Lower leg skin (tissue), 4 donors: ENCODE measurements around the gene OR2Y1. TPM values are rescaled to one million over a fixed set of nuclear protein-coding genes. Genes with fewer than 3 reads are reported as not detected.
"Not testable (repeated sequence)": the region's sequence is repeated elsewhere in the genome, so short reads cannot be mapped to it uniquely, and the experiment has no call there.

ENCODE experiments used
- DNase-seq, 2 donors: peaks; one replicate each; pipeline ENCODE4 v3.0.0-alpha.2; 2019; ENCODE audit warnings: low spot score in 2 of 2
- H3K4me3 ChIP-seq: fragments of 200-600 bp; sonication (generic); 2 replicates; pipeline ENCODE4 v1.5.1; 2017; ENCODE audit warnings: mild to moderate bottlenecking, low read depth; ENCODE audit not compliant: poor library complexity, severe bottlenecking
- CTCF ChIP-seq, 3 donors: fragments of 450-650 bp; IDR thresholded peaks; one replicate each; pipeline ENCODE4 v1.5.1; 2016; ENCODE audit warnings: antibody characterized with exemption in 3 of 3, mild to moderate bottlenecking in 3 of 3, moderate library complexity in 2 of 3
- POLR2A ChIP-seq, 2 donors: fragments of 450-650 bp; IDR thresholded peaks; one replicate each; pipeline ENCODE4 v1.6.1; 2016 to 2017; ENCODE audit warnings: antibody characterized with exemption in 2 of 2, mild to moderate bottlenecking in 1 of 2, moderate library complexity in 1 of 2
- WGBS, 2 donors: methylation state at CpG; one replicate each; pipeline ENCODE4 v1.1.5; 2018; 5-methylcytosine and 5-hydroxymethylcytosine counted together
- intact Hi-C: fragments of 100-400 bp; cut with DNase I; formaldehyde crosslinking; loops from one replicate; pipeline ENCODE4 v1.15.0; 2023; ENCODE audit warnings: low total_unique reads
- total RNA-seq, 4 donors: library from RNA; depleted of rRNA; stranded (reverse); fragments of >200 nt; gene quantifications; one replicate each; pipeline ENCODE4 v1.1.0, GENCODE V29; 2016

The OR2Y1 gene
- total RNA-seq, 4 donors from 2014 or later = not detected

GRCh38 chr5:180785121-180785781, 45.4 kb upstream of the OR2Y1 start:
- no peak for TF ChIP-seq POLR2A (IDR thresholded peaks at IDR 0.05)
- TF ChIP-seq CTCF (IDR thresholded peaks at IDR 0.05) = no peak
- peak in 1 of 2 donors; percentile 16 for DNase-seq
- intact Hi-C loops = no loop called here
- no peak overlapping the region for H3K4me3 ChIP-seq
- 40 to 42% methylated on average over 11 to 15 of the region's 15 CpGs for WGBS, 2 donors

GRCh38 chr5:180784497-180785097, 44.7 kb upstream of the OR2Y1 start:
- TF ChIP-seq POLR2A (IDR thresholded peaks at IDR 0.05) (no peak), CTCF (IDR thresholded peaks at IDR 0.05) (no peak)
- 32 to 34% methylated on average over 13 of the region's 13 CpGs for WGBS, 2 donors
- intact Hi-C loops = no loop called here
- DNase-seq = peak; percentile 75 to 95
- H3K4me3 ChIP-seq = no peak overlapping the region

- TF ChIP-seq CTCF (IDR thresholded peaks at IDR 0.05) (no peak), POLR2A (IDR thresholded peaks at IDR 0.05) (no peak)
- intact Hi-C loops = no loop called here
- no peak overlapping the region for H3K4me3 ChIP-seq
- WGBS, 2 donors = 60 to 61% methylated on average over 12 of the region's 12 CpGs
- peak in 1 of 2 donors; percentile 76 for DNase-seq
Measured at GRCh38 chr5:180783340-180784052, 43.6 kb upstream of the OR2Y1 start.

GRCh38 chr5:180782748-180783147, 42.9 kb upstream of the OR2Y1 start:
- 92 to 93% methylated on average over 2 of the region's 2 CpGs for WGBS, 2 donors
- DNase-seq = no peak
- TF ChIP-seq CTCF (IDR thresholded peaks at IDR 0.05) (no peak), POLR2A (IDR thresholded peaks at IDR 0.05) (no peak)
- intact Hi-C loops = no loop called here
- no peak overlapping the region for H3K4me3 ChIP-seq

GRCh38 chr5:180781900-180782326, 42.1 kb upstream of the OR2Y1 start:
- intact Hi-C loops = not testable (repeated sequence)

GRCh38 chr5:180779985-180780610, 40.2 kb upstream of the OR2Y1 start:
- intact Hi-C loops = no loop called here
- DNase-seq = no peak
- 76 to 82% methylated on average over 10 of the region's 10 CpGs for WGBS, 2 donors
- TF ChIP-seq POLR2A (IDR thresholded peaks at IDR 0.05) = no peak
- no peak for TF ChIP-seq CTCF (IDR thresholded peaks at IDR 0.05)
- H3K4me3 ChIP-seq = no peak overlapping the region

More at GRCh38 chr5:180781900-180782326, 42.1 kb upstream of the OR2Y1 start:
- H3K4me3 ChIP-seq, DNase-seq: not testable (repeated sequence)
- WGBS, 2 donors = 89 to 91% methylated on average over 14 of the region's 14 CpGs
